WTC11 (cell line): ENCODE results near the gene RUNX1. TPM values are rescaled to one million over a fixed set of nuclear protein-coding genes. Genes with fewer than 3 reads are reported as not detected.
A peak's percentile ranks its signal among the peaks of the same experiment; 100 is the strongest.

Experiments used
- ATAC-seq: fragments of 200-7000 bp; cut with Tn5 transposase; 2 replicates; pipeline ENCODE4 v1.10.0; 2021; ENCODE audit warnings: mild to moderate bottlenecking, moderate library complexity
- CTCF ChIA-PET: fragments of 300-600 bp; sonication (Branson Sonifier 250); formaldehyde crosslinking; loops from one replicate; lab custom pipeline; 2021; ENCODE audit warnings: antibody characterized with exemption; lab: Charles Lee
- POLR2A ChIA-PET: fragments of 350-600 bp; sonication (Branson Sonifier 250); formaldehyde crosslinking; loops from one replicate; lab custom pipeline; 2021; ENCODE audit warnings: antibody characterized with exemption; lab: Charles Lee
- DNase-seq: peaks from one replicate; pipeline ENCODE4 v3.0.0; 2021; ENCODE audit warnings: low spot score
- H3K27ac Mint-ChIP-seq: 2 replicates; pipeline ENCODE4 v1.8.0; 2021; ENCODE audit warnings: mixed read lengths
- H3K27me3 Mint-ChIP-seq: 2 replicates; pipeline ENCODE4 v1.8.0; 2021; ENCODE audit warnings: low read depth, mild to moderate bottlenecking, moderate library complexity, mixed read lengths
- H3K36me3 Mint-ChIP-seq: 2 replicates; pipeline ENCODE4 v1.8.0; 2021; ENCODE audit warnings: mixed read lengths
- H3K4me1 Mint-ChIP-seq: 2 replicates; pipeline ENCODE4 v1.8.0; 2022; ENCODE audit warnings: mixed read lengths
- H3K4me3 Mint-ChIP-seq: 2 replicates; pipeline ENCODE4 v1.8.0; 2021; ENCODE audit warnings: mild to moderate bottlenecking, moderate library complexity, mixed read lengths
- H3K9me3 Mint-ChIP-seq: 2 replicates; pipeline ENCODE4 v1.8.0; 2021; ENCODE audit warnings: mixed read lengths
- AFF4 ChIP-seq: sonication (generic); formaldehyde crosslinking; IDR thresholded peaks from 2 replicates; pipeline ENCODE4 v1.8.1; 2023; ENCODE audit warnings: mild to moderate bottlenecking, missing genetic modification reagents, borderline replicate concordance
- ATF1 ChIP-seq: sonication (generic); formaldehyde crosslinking; IDR thresholded peaks from 2 replicates; pipeline ENCODE4 v1.8.1; 2023; ENCODE audit warnings: mild to moderate bottlenecking, moderate library complexity, missing genetic modification reagents
- CTCF ChIP-seq: fragments of 200-600 bp; IDR thresholded peaks from 2 replicates; pipeline ENCODE4 v1.8.0; 2022; ENCODE audit warnings: antibody characterized with exemption
- ESRRA ChIP-seq: sonication (generic); formaldehyde crosslinking; IDR thresholded peaks from 2 replicates; pipeline ENCODE4 v1.8.1; 2022; ENCODE audit warnings: mild to moderate bottlenecking, missing genetic modification reagents, borderline replicate concordance
- ETV6 ChIP-seq: sonication (generic); formaldehyde crosslinking; IDR thresholded peaks from 2 replicates; pipeline ENCODE4 v1.8.1; 2022; ENCODE audit warnings: mild to moderate bottlenecking, missing genetic modification reagents
- GABPB1 ChIP-seq: sonication (generic); formaldehyde crosslinking; IDR thresholded peaks from 2 replicates; pipeline ENCODE4 v1.8.1; 2023; ENCODE audit warnings: mild to moderate bottlenecking, missing genetic modification reagents
- MLX ChIP-seq: sonication (generic); formaldehyde crosslinking; IDR thresholded peaks from 2 replicates; pipeline ENCODE4 v1.8.1; 2023; ENCODE audit warnings: mild to moderate bottlenecking, missing genetic modification reagents, moderate library complexity
- SMAD4 ChIP-seq: sonication (generic); formaldehyde crosslinking; IDR thresholded peaks from 2 replicates; pipeline ENCODE4 v1.8.0; 2022; ENCODE audit warnings: mild to moderate bottlenecking, missing genetic modification reagents
- TCF7 ChIP-seq: sonication (generic); formaldehyde crosslinking; IDR thresholded peaks from 2 replicates; pipeline ENCODE4 v1.8.0; 2022; ENCODE audit warnings: mild to moderate bottlenecking, low read depth, missing genetic modification reagents, moderate library complexity
- ZNF263 ChIP-seq: sonication (generic); formaldehyde crosslinking; IDR thresholded peaks from 2 replicates; pipeline ENCODE4 v1.8.1; 2022; ENCODE audit warnings: low read depth, mild to moderate bottlenecking, moderate library complexity, missing genetic modification reagents
- total RNA-seq: library from RNA; stranded (reverse); gene quantifications from 3 replicates; pipeline ENCODE4 v1.2.3, GENCODE V29; 2021
- TF ChIP-seq, protein P1 (sequence below): fragments of 250-450 bp; sonication (Bioruptor Pico); IDR thresholded peaks from 2 replicates; pipeline ENCODE4 v1.9.0; 2021; ENCODE audit warnings: moderate library complexity, mild to moderate bottlenecking, inconsistent platforms, borderline replicate concordance
- TF ChIP-seq, protein P2 (sequence below): fragments of 250-450 bp; sonication (Bioruptor Pico); conservative IDR thresholded peaks from 2 replicates; pipeline ENCODE4 v1.9.0; 2021; ENCODE audit warnings: mild to moderate bottlenecking
- TF ChIP-seq, protein P3 (sequence below): sonication (generic); formaldehyde crosslinking; IDR thresholded peaks from 2 replicates; pipeline ENCODE4 v1.8.1; 2023; ENCODE audit warnings: mild to moderate bottlenecking, moderate library complexity, missing genetic modification reagents

RUNX1 gene
- total RNA-seq, 1 experiment from 2014 or later: 2.2 TPM

GRCh38 chr21:34745557-34746255 is 303.4 kb downstream of the RUNX1 start:
- Mint-ChIP-seq H3K36me3 (no peaks in the 10 kb centered on the region), H3K4me1 (peaks cover 3% of the 10 kb centered on the region; the same call in 1 of the 2 replicates), H3K27me3 (no peaks in the 10 kb centered on the region), H3K27ac (no peak overlapping the region), H3K4me3 (no peak overlapping the region), H3K9me3 (no peaks in the 10 kb centered on the region)
- ChIA-PET CTCF (interaction anchor here (0.5 to 2.5 kb wide), 96 partner anchors 9 to 1289 kb away, joined by 3 to 80 read pairs (median 4); no protein-coding TSS in a partner anchor), POLR2A (interaction anchor here (0.5 to 1.0 kb wide), 3 partner anchors 51 to 143 kb away, joined by 3 read pairs; no protein-coding TSS in a partner anchor)
- peak; percentile 77 for TF ChIP-seq CTCF
- TF ChIP-seq ETV6 (CRISPR knock-in tag): 0 out of 2 replicates have a peak, but pooled peaks have one; percentile 55
- no peak for TF ChIP-seq MLX (CRISPR knock-in tag)
- DNase-seq (peak; percentile 74), ATAC-seq (peak; percentile 99)

DNA sequence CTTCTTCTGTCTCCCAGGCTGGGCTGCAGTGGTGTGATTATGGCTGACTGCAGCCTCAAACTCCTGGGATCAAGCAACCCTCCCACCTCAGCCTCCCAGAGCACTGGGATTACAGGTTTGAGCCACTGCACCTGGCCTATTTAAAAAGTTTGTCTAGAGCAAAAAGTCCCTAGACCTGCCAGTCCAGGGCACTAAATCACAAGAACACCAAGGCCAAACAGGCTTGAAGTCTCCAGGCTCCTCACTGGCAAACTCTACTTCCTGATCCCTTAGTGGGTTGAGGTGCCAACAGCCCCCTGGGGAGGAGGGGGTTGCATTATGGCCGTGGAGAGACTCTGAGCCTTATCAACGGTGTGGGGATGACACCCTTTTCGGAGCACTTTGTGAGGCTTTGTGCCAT is 304.3 kb downstream of the RUNX1 start:
- TF ChIP-seq GABPB1 (CRISPR knock-in tag) (no peak), ZNF263 (CRISPR knock-in tag) (no peak), AFF4 (CRISPR knock-in tag) (no peak), SMAD4 (CRISPR knock-in tag) (no peak), ATF1 (CRISPR knock-in tag) (no peak), TCF7 (CRISPR knock-in tag) (no peak), ESRRA (CRISPR knock-in tag) (no peak)
- TF ChIP-seq, protein P1, sequence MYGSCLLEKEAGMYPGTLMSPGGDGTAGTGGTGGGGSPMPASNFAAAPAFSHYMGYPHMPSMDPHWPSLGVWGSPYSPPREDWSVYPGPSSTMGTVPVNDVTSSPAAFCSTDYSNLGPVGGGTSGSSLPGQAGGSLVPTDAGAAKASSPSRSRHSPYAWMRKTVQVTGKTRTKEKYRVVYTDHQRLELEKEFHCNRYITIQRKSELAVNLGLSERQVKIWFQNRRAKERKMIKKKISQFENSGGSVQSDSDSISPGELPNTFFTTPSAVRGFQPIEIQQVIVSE (CRISPR knock-in tag): no peak
- TF ChIP-seq, protein P2, sequence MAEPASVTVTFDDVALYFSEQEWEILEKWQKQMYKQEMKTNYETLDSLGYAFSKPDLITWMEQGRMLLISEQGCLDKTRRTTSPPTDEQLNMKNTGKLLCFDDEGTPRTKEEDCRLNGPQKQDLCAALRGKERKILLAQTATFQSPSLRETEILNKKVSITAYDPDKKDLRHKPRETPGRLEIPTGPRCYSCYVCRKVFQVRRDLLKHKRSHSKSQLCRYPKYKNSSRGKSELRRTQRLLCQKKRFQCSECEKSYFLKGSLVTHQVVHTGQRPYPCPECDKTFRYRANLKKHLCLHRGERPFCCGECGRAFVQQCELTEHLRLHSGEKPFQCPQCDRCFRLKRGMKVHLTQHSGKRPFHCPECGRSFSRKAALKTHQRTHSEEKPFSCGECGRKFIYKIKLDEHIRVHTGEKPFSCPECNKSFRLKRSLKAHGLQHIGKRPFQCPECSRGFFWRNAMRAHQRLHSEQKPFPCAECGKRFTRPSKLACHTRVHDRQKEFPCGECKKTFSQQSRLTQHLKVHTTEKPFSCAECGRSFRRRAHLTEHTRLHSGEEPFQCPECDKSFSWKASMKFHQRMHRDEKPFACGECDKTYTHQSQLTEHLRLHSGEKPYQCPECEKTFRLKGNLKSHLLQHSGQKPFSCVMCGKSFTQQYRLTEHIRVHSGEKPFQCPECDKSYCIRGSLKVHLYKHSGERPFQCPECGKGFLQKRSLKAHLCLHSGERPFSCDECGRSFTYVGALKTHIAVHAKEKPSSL (CRISPR knock-in tag): no peak
- TF ChIP-seq, protein P3, sequence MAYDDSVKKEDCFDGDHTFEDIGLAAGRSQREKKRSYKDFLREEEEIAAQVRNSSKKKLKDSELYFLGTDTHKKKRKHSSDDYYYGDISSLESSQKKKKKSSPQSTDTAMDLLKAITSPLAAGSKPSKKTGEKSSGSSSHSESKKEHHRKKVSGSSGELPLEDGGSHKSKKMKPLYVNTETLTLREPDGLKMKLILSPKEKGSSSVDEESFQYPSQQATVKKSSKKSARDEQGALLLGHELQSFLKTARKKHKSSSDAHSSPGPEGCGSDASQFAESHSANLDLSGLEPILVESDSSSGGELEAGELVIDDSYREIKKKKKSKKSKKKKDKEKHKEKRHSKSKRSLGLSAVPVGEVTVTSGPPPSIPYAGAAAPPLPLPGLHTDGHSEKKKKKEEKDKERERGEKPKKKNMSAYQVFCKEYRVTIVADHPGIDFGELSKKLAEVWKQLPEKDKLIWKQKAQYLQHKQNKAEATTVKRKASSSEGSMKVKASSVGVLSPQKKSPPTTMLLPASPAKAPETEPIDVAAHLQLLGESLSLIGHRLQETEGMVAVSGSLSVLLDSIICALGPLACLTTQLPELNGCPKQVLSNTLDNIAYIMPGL: no peak
- H3K4me3 Mint-ChIP-seq: no peak overlapping the region
- H3K36me3 Mint-ChIP-seq: no peaks in the 10 kb centered on the region
- peaks cover 3% of the 10 kb centered on the region; the same call in 1 of the 2 replicates for H3K4me1 Mint-ChIP-seq
- ATAC-seq (no peak), DNase-seq (no peak)
- no peak overlapping the region for H3K27ac Mint-ChIP-seq
- H3K27me3 Mint-ChIP-seq: no peaks in the 10 kb centered on the region
- H3K9me3 Mint-ChIP-seq: peaks cover 3% of the 10 kb centered on the region; the same call in 1 of the 2 replicates
- CTCF ChIA-PET: interaction anchor here (0.6 to 2.5 kb wide), 53 partner anchors 8 to 1290 kb away, joined by 3 to 80 read pairs (median 4); no protein-coding TSS in a partner anchor
- POLR2A ChIA-PET: no interaction called here
